A673 (cell line): Measurements from ENCODE around the gene CCDC137.

Experiments used
- CTCF ChIP-seq: fragments of 300-800, 200-600 bp; sonication (generic); conservative IDR thresholded peaks from 2 replicates; pipeline ENCODE4 v1.5.1; 2017; ENCODE audit warnings: low read depth, mild to moderate bottlenecking, antibody characterized with exemption, low read length, moderate library complexity, mixed read lengths
- EZH2 ChIP-seq: fragments of 200-600 bp; sonication (generic); IDR thresholded peaks from 2 replicates; pipeline ENCODE4 v1.6.1; 2017; ENCODE audit warnings: borderline replicate concordance, low read depth, mild to moderate bottlenecking, mixed read lengths, antibody characterized with exemption, low read length; ENCODE audit not compliant: poor library complexity, severe bottlenecking

- TF ChIP-seq CTCF: peak; percentile 72
- no peak for TF ChIP-seq EZH2
These were observed 1.2 kb downstream of the CCDC137 start for GRCh38 chr17:81667754-81668153.
